T47D (cell line): Measurements from ENCODE around the gene ABCG1.

ENCODE experiments used
- DNase-seq, 2 experiments: peaks; one replicate each; pipeline versions ENCODE4 v3.0.0 to v3.0.0-alpha.2; 2011 to 2012; ENCODE audit warnings: low read depth in 1 of 2, low spot score in 1 of 2
- JUND ChIP-seq: IDR thresholded peaks from 2 replicates; pipeline ENCODE4 v1.6.1; 2012; ENCODE audit warnings: low read depth
- in situ Hi-C: cut with HindIII; loops from 2 replicates; pipeline ENCODE4 v1.10.0; 2016; ENCODE audit warnings: low sequenced_read_pairs, low pct_unique_long_range_greater_than_20kb

The ABCG1 gene

GRCh38 chr21:42280356-42281180, 61.6 kb downstream of the ABCG1 start:
- TF ChIP-seq JUND: no peak
- in situ Hi-C loops: no loop called here
- no peak for DNase-seq

- in situ Hi-C loops: no loop called here
- DNase-seq: no peak
- no peak for TF ChIP-seq JUND
These were observed 62.3 kb downstream of the ABCG1 start for GRCh38 chr21:42281181-42281680.

- in situ Hi-C loops: no loop called here
- DNase-seq: no peak
- no peak for TF ChIP-seq JUND
These were observed 63.1 kb downstream of the ABCG1 start for GRCh38 chr21:42282021-42282420.

- DNase-seq: no peak
- in situ Hi-C loops: no loop called here
These were observed 63.8 kb downstream of the ABCG1 start for GRCh38 chr21:42282715-42283114.

GRCh38 chr21:42285569-42286245, 66.8 kb downstream of the ABCG1 start:
- in situ Hi-C loops: no loop called here
- no peak for DNase-seq
- no peak for TF ChIP-seq JUND

More at GRCh38 chr21:42282715-42283114, 63.8 kb downstream of the ABCG1 start:
- TF ChIP-seq JUND: no peak

- DNase-seq: no peak
- in situ Hi-C loops: no loop called here
- no peak for TF ChIP-seq JUND
These were observed 67.5 kb downstream of the ABCG1 start for GRCh38 chr21:42286416-42286815.

GRCh38 chr21:42287193-42288083, 68.5 kb downstream of the ABCG1 start:
- TF ChIP-seq JUND: no peak
- in situ Hi-C loops: no loop called here
- no peak for DNase-seq

- TF ChIP-seq JUND: no peak
- in situ Hi-C loops: no loop called here
- no peak for DNase-seq
These were observed 70.0 kb downstream of the ABCG1 start for GRCh38 chr21:42288962-42289361.

- in situ Hi-C loops: no loop called here
- DNase-seq: no peak
- no peak for TF ChIP-seq JUND
These were observed 71.0 kb downstream of the ABCG1 start for GRCh38 chr21:42289926-42290325.

- TF ChIP-seq JUND: no peak
- no peak for DNase-seq
- in situ Hi-C loops: no loop called here
These were observed 71.6 kb downstream of the ABCG1 start for GRCh38 chr21:42290505-42290904.

GRCh38 chr21:42291003-42291750, 72.2 kb downstream of the ABCG1 start:
- no peak for TF ChIP-seq JUND
- no peak for DNase-seq
- in situ Hi-C loops: no loop called here
